ENCODE measurements around the gene POGK.

GRCh38 chr1:166822385-166822784 is 16.9 kb upstream of the POGK start:
- no peak for TF ChIP-seq CTCF (IDR thresholded peaks at IDR 0.05; ENCODE audit: poor library complexity, severe bottlenecking)
- TF ChIP-seq EZH2 (IDR thresholded peaks at IDR 0.05; ENCODE audit: borderline replicate concordance, insufficient read depth, low read length, poor library complexity, severe bottlenecking) = no peak
- no peak for TF ChIP-seq RAD21 (conservative IDR thresholded peaks at IDR 0.05)
- no peak for TF ChIP-seq REST (IDR thresholded peaks at IDR 0.05; ENCODE audit: borderline replicate concordance)
- no peak for TF ChIP-seq TAF1 (IDR thresholded peaks at IDR 0.05; ENCODE audit: low read depth)
- TF ChIP-seq SMC3 (conservative IDR thresholded peaks at IDR 0.05; ENCODE audit: poor library complexity) = no peak
- TF ChIP-seq MXI1 (conservative IDR thresholded peaks at IDR 0.05; ENCODE audit: poor library complexity, severe bottlenecking) = no peak
- TF ChIP-seq EP300 (conservative IDR thresholded peaks at IDR 0.05; ENCODE audit: poor library complexity, severe bottlenecking) = no peak
- no peak for TF ChIP-seq POLR2AphosphoS5 (IDR thresholded peaks at IDR 0.05)
